H1 (cell line): ENCODE results near the gene ANAPC15.

ENCODE experiments used
- CREB1 ChIP-seq: IDR thresholded peaks from 2 replicates; pipeline ENCODE4 v1.6.1; 2012; ENCODE audit warnings: inconsistent platforms
- EZH2 ChIP-seq: fragments of 200-600 bp; sonication (generic); IDR thresholded peaks from 2 replicates; pipeline ENCODE4 v1.7.1; 2012; ENCODE audit warnings: low read depth, mild to moderate bottlenecking, moderate library complexity, low read length, inconsistent platforms; ENCODE audit not compliant: severe bottlenecking
- HDAC2 ChIP-seq, 2 experiments: fragments of 300-600 bp in 1 of 2; sonication (generic) in 1 of 2; IDR thresholded peaks; 2 replicates each; pipeline ENCODE4 v1.6.1; 2011 to 2012; ENCODE audit warnings: low read depth in 2 of 2, low read length in 2 of 2, mild to moderate bottlenecking in 2 of 2, moderate library complexity in 2 of 2, borderline replicate concordance in 1 of 2, inconsistent platforms in 1 of 2
- POLR2A ChIP-seq, 2 experiments: IDR thresholded peaks; 1 replicate in 1 of 2; 2 replicates in 1 of 2; pipeline ENCODE4 v1.6.1; 2011; ENCODE audit warnings: low read depth in 2 of 2, low read length in 2 of 2, mild to moderate bottlenecking in 2 of 2; ENCODE audit errors: control extremely low read depth in 1 of 2
- RAD21 ChIP-seq, 2 experiments: IDR thresholded peaks in 1 of 2; conservative IDR thresholded peaks in 1 of 2; 2 replicates each; pipeline ENCODE4 v1.6.1; 2011; ENCODE audit warnings: low read depth in 2 of 2, low read length in 2 of 2, improper control_type of control experiment in 1 of 2, inconsistent platforms in 1 of 2, mild to moderate bottlenecking in 1 of 2, moderate library complexity in 1 of 2
- SP1 ChIP-seq: IDR thresholded peaks from 2 replicates; pipeline ENCODE4 v1.6.1; 2011; ENCODE audit warnings: low read depth, low read length
- TEAD4 ChIP-seq: IDR thresholded peaks from 2 replicates; pipeline ENCODE4 v1.6.1; 2012; ENCODE audit warnings: low read depth, low read length, inconsistent platforms, mixed read lengths
- TF ChIP-seq, protein P1 (sequence below), 3 experiments: IDR thresholded peaks; 1 replicate in 2 of 3; 2 replicates in 1 of 3; pipeline versions ENCODE4 v1.5.1 to v1.6.1; 2011; ENCODE audit warnings: low read length in 3 of 3, mild to moderate bottlenecking in 3 of 3, inconsistent platforms in 2 of 3, low read depth in 1 of 3, moderate library complexity in 1 of 3; ENCODE audit not compliant: insufficient read depth in 1 of 3; ENCODE audit errors: control extremely low read depth in 1 of 3
- TF ChIP-seq, protein P2 (sequence below): IDR thresholded peaks from 2 replicates; pipeline ENCODE4 v1.6.1; 2012; ENCODE audit warnings: low read length, inconsistent platforms

DNA sequence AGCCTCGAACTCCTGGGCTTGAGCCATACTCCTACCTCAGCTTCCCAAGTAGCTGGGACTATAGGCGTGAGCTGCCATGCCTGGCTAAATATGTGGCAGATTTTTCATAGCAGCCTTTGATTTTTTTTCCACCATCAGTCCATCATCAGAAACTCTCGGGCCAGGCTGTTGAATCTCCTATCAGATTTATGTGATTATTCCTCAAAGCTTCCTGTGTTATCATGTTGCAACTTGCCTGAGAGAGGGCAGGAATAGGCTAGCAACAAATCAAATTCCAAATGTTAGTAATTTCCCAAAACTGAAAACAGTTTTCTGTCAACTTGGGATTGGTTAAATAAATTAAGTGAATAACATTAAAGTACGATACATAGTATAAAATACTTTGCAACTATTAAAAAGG, 28.4 kb downstream of the ANAPC15 start:
- TF ChIP-seq, protein P1, sequence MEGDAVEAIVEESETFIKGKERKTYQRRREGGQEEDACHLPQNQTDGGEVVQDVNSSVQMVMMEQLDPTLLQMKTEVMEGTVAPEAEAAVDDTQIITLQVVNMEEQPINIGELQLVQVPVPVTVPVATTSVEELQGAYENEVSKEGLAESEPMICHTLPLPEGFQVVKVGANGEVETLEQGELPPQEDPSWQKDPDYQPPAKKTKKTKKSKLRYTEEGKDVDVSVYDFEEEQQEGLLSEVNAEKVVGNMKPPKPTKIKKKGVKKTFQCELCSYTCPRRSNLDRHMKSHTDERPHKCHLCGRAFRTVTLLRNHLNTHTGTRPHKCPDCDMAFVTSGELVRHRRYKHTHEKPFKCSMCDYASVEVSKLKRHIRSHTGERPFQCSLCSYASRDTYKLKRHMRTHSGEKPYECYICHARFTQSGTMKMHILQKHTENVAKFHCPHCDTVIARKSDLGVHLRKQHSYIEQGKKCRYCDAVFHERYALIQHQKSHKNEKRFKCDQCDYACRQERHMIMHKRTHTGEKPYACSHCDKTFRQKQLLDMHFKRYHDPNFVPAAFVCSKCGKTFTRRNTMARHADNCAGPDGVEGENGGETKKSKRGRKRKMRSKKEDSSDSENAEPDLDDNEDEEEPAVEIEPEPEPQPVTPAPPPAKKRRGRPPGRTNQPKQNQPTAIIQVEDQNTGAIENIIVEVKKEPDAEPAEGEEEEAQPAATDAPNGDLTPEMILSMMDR (IDR thresholded peaks at IDR 0.05; ENCODE audit: control extremely low read depth in 1 of 3, insufficient read depth in 1 of 3, low read depth in 1 of 3, low read length in 3 of 3), result no peak
- TF ChIP-seq EZH2 (no peak), HDAC2 (IDR thresholded peaks at IDR 0.05; ENCODE audit: borderline replicate concordance in 1 of 2, low read depth in 2 of 2, low read length in 2 of 2) (no peak), RAD21 (IDR thresholded peaks at IDR 0.05 in 1 of 2, conservative IDR thresholded peaks at IDR 0.05 in 1 of 2; ENCODE audit: low read depth in 2 of 2, low read length in 2 of 2) (no peak), POLR2A (IDR thresholded peaks at IDR 0.05; ENCODE audit: control extremely low read depth in 1 of 2, low read depth in 2 of 2, low read length in 2 of 2) (no peak), SP1 (no peak), CREB1 (no peak), TEAD4 (no peak)
- TF ChIP-seq, protein P2, sequence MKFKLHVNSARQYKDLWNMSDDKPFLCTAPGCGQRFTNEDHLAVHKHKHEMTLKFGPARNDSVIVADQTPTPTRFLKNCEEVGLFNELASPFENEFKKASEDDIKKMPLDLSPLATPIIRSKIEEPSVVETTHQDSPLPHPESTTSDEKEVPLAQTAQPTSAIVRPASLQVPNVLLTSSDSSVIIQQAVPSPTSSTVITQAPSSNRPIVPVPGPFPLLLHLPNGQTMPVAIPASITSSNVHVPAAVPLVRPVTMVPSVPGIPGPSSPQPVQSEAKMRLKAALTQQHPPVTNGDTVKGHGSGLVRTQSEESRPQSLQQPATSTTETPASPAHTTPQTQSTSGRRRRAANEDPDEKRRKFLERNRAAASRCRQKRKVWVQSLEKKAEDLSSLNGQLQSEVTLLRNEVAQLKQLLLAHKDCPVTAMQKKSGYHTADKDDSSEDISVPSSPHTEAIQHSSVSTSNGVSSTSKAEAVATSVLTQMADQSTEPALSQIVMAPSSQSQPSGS, result no peak
